Memory B cell (primary cell): ENCODE data around the gene PPP1R2B.
A peak's percentile ranks its signal among the peaks of the same experiment; 100 is the strongest.

ENCODE experiments used
- ATAC-seq: fragments of 150-1000 bp; cut with Tn5 transposase; 2 replicates; pipeline ENCODE4 v1.10.0; 2021; ENCODE audit warnings: low read depth, mild to moderate bottlenecking, moderate library complexity
- DNase-seq, 2 donors: peaks; one replicate each; pipeline ENCODE4 v3.0.0; 2022; ENCODE audit warnings: low spot score in 2 of 2
- H3K27ac Mint-ChIP-seq: one replicate; pipeline ENCODE4 v1.8.0; 2022; ENCODE audit warnings: mild to moderate bottlenecking, moderate library complexity, mixed read lengths
- H3K27me3 Mint-ChIP-seq: one replicate; pipeline ENCODE4 v1.8.0; 2022; ENCODE audit warnings: mixed read lengths
- H3K36me3 Mint-ChIP-seq: one replicate; pipeline ENCODE4 v1.8.0; 2022; ENCODE audit warnings: mild to moderate bottlenecking, mixed read lengths
- H3K4me1 Mint-ChIP-seq: one replicate; pipeline ENCODE4 v1.8.0; 2022; ENCODE audit warnings: mixed read lengths
- H3K4me3 Mint-ChIP-seq: one replicate; pipeline ENCODE4 v1.8.0; 2022; ENCODE audit warnings: mild to moderate bottlenecking, moderate library complexity, mixed read lengths
- H3K9me3 Mint-ChIP-seq: one replicate; pipeline ENCODE4 v1.8.0; 2022; ENCODE audit warnings: mixed read lengths

Gene PPP1R2B

GRCh38 chr5:156893517-156893916 is 43.4 kb downstream of the PPP1R2B start:
- H3K27me3 Mint-ChIP-seq = no peaks in the 10 kb centered on the region
- H3K4me1 Mint-ChIP-seq = peaks cover 17% of the 10 kb centered on the region
- H3K27ac Mint-ChIP-seq = peak overlapping the region; percentile 49
- no peak overlapping the region for H3K4me3 Mint-ChIP-seq
- H3K36me3 Mint-ChIP-seq = peaks cover 3% of the 10 kb centered on the region
- H3K9me3 Mint-ChIP-seq = peaks cover 2% of the 10 kb centered on the region
- DNase-seq (no peak), ATAC-seq (no peak)

- Mint-ChIP-seq H3K4me3 (no peak overlapping the region), H3K9me3 (peaks cover 4% of the 10 kb centered on the region), H3K4me1 (peaks cover 14% of the 10 kb centered on the region), H3K27me3 (peaks cover 2% of the 10 kb centered on the region), H3K36me3 (peaks cover 4% of the 10 kb centered on the region), H3K27ac (no peak overlapping the region)
- DNase-seq = no peak
- ATAC-seq = no peak
Measured at GRCh38 chr5:156896546-156896945, 46.5 kb downstream of the PPP1R2B start.
